HG02884 (cell line): ENCODE measurements around the gene MYO7A.
"Not testable (repeated sequence)": the region's sequence is repeated elsewhere in the genome, so short reads cannot be mapped to it uniquely, and the experiment has no call there.

Experiments used
- ATAC-seq: cut with Tn5 transposase; IDR thresholded peaks from one replicate; pipeline ENCODE4 v1.9.1; 2021; ENCODE audit warnings: mild to moderate bottlenecking, moderate library complexity; ENCODE audit not compliant: unreplicated experiment

MYO7A gene

DNA sequence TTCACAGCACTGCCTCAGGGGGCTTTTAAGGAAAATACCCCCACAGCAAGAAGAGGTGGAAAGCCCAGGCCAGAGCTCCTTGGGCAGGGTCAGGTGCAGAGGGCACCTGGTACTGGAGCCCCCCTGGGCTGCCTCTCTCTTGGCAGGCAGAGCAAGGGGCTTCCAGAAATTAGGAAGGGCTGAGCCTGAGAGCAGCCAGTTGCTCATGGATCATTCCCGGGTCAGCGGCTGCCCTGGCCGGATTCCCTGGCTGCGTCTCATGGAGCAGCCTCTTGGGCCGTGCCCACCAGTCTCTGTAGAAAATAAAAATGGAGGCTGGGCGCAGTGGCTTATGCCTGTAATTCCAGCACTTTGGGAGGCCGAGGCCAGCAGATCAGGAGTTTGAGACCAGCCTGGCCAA lies 35.7 kb upstream of the MYO7A start:
- ATAC-seq, result no peak

GRCh38 chr11:77093056-77093891 lies 34.8 kb upstream of the MYO7A start:
- ATAC-seq, result no peak

DNA sequence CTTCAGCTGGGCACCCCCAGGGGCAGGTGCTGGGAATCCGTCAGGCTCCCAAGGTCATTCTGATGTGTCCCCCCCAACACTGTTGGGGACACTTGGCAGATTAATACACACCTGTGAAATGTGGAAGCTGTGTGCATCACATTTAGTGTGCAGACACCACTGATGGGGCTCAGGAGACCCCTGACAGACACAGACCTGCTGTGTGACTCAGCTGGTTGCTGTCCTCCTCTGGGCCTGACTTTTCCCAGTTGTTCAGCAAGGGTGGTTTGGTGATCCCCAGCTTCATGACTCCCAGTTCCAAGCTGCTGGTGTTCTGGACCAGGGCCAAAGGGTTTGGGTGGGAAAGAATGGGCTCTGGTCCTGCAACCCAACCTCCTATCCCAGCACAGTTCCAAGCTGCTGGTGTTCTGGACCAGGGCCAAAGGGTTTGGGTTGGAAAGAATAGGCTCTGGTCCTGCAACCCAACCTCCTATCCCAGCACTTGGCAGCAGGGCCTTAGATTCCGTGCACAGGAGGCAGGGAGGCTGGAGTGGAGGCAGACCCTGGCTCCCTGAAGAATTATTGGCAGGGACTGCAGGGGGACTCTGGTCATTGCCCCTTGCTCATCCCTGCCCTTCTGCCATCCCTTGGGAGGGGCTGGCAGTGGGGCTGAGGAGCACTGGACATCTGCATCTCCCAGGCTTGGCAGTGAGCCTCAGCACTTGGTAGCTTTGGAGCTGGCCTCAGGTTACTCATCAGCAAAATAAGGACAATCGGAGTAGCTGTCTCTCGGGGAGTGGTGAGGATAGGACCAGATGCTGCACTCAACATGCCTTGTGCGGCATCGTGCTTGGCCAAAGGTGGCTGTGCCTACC lies 33.8 kb upstream of the MYO7A start:
- no peak for ATAC-seq

DNA sequence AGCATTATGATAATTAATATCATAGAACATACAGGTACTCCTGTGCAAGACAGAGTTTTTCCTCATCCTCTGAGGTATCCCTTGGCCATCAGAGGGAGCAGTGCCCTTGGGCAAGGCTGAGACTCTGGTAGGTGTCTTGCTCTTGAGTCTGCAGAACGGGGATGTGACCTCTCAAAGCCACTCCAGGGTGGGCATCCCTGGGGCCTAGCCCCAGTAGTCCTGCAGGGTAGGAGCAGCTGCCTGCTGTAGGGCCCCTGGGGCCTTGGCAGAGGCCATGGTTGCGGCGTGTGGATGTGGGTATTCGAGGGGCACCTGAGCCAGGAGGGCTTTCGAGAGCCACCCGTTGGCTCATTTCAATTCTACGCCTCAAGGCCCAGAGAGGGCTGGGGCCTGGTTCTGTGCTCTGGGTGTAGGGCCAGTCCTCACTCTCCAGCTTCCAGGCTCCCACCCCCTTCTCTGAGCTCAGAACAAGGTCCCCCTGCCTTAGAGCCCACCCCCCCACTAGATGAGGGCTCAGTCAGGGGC lies 33.1 kb upstream of the MYO7A start:
- no peak for ATAC-seq

DNA sequence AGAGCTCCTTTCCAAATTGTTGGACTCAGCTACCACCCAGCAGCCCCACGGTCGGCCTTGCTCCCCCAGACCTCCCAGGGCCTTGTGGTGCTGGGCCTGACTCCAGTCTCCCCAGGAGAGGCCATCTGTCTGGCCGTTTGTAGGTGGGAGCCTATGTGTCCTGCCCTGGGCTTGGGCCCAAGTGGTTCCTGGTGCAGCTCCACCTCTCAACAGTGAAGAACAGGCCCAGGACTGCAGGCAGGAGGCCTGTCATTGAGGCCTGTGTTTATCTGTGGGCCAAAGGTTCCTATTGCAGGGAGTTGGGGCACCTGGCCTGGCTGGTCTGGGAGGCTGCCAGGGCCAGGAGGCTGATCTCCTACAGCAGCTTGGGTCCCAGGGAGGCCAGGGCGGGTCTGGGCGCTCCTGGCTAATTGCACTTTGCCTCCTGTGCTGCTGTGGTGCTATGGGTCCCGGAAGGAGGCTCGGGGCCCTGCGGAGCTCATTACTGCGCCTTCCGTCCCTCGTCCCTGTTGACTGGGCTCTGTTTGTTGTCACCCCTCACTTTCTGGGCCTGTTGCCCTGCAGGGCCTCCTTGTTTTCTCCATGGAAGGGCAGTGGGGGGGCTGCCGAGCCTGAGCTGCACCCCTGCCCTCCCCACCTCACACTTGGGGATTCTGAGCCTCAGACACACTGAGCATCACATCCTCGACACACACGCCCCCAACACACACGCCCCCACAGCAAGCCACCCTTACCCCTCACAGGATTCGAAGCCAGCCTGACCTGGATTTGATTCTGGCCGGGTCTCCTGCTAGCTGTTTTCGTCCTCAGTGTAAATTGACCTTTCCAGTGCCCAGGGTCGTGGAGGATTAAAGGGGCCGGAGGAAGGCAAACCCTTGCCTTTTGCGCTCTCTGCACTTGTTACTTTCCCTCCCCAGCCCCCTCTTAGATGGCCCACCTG lies 32.2 kb upstream of the MYO7A start:
- no peak for ATAC-seq

DNA sequence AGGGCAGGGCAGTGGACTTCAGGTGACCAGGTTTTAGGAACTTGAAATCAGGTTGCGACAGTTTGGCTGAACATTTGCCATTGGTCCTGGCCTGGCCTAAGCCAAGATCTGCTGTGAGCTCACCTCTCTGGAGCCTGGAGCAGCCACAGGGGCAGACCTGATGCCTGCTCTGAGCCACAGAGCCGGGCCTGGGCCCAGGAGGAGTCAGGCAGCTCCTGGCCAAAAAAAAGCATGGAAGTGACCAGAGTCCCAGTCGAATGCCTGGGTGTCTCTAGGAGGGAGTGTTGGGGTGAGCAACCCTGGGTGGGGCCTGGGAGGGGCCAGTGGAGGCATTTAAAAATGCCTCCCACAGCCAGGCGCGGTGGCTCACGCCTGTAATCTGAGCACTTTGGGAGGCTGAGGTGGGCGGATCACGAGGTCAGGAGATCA lies 31.4 kb upstream of the MYO7A start:
- ATAC-seq, result no peak

- not testable (repeated sequence) for ATAC-seq
Measured at GRCh38 chr11:77097180-77097579, 30.9 kb upstream of the MYO7A start.

- no peak for ATAC-seq
Measured at GRCh38 chr11:77100166-77101042, 27.6 kb upstream of the MYO7A start.

DNA sequence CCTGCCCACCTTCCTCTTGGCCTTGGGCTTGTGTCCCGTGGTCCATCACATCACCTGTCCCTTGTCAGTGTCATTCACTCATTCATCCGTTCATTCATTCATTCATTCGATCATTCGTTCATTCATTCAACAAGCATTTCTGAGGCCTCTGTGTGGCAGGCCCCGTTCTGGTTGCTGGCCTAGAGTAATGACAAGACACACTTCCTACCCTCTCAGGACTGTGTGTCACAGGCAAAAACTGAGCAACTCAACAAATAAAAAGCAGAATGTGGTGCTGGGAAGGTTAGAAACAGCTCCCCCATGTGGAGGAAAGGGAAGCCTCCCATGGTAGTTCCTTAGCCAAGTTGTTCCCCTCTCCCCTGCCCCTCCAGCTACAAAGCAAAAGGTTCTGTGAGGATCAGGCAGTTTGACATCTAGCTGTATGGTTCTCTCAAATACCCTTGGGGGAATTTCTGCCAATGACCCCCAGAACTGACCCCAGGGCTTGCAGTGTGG lies 27.0 kb upstream of the MYO7A start:
- no peak for ATAC-seq

DNA sequence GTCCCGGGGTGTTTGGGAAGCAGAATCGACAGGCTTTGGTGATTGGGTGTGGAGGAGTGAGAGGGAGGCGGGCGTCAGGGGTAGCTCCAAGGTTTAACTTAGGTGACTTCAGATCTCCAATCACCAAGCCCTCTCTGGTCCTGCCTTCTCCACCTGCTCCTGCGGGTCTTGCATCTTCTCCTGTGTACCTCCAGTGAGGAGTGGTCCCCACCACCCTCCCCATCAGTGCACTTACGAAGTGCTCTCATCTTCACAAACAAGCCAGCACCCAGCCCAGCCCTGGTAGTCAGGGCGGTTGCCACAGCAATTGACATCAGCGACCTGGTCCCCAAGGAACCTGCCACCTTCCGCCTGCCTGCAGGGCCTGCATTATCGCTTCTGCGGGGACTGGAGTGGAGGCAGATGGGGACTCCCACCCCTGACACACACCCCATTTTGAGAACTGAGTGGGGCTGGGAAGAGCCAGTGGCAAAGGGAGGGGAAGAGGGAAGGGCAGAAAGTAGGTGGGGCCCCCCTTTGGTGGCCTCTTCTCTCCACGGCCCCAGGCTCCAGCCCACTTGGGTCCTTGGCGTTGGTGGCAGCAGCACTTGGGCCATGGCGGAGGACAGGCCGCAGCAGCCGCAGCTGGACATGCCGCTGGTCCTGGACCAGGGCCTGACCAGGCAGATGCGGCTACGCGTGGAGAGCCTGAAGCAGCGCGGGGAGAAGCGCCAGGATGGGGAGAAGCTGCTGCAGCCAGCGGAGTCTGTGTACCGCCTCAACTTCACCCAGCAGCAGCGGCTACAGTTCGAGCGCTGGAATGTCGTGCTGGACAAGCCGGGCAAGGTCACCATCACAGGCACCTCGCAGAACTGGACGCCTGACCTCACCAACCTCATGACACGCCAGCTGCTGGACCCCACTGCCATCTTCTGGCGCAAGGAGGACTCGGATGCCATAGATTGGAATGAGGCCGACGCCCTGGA lies 25.5 kb upstream of the MYO7A start, which contains the start of gene OMP:
TSS of gene OMP (plus strand) at position 595 of the 965 bp plus-strand sequence. CDS start at position 595, 0 bp downstream.
- no peak for ATAC-seq

DNA sequence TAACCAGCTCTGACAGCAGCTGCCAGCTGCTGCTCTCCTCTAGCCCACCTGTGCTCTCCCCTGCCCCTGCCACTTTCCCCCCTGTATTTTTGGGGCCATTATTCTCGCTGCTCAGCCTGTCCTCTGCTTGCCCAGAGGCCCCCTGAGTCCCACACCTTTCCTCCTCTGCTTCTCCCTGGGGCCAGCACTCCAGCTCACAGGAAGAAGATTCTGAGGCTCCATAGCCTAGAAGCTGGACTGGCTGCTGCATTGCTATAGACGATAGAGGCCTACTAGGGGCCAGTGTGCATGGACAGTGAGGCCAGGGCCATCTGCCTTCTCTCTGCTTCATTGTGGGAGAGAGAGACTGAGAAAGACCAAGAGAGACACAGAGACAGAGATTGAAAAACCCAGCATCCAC lies 24.7 kb upstream of the MYO7A start:
- no peak for ATAC-seq

- no peak for ATAC-seq
Measured at GRCh38 chr11:77104727-77105126, 23.3 kb upstream of the MYO7A start.

- ATAC-seq, result no peak
Measured at GRCh38 chr11:77106321-77106720, 21.7 kb upstream of the MYO7A start.

DNA sequence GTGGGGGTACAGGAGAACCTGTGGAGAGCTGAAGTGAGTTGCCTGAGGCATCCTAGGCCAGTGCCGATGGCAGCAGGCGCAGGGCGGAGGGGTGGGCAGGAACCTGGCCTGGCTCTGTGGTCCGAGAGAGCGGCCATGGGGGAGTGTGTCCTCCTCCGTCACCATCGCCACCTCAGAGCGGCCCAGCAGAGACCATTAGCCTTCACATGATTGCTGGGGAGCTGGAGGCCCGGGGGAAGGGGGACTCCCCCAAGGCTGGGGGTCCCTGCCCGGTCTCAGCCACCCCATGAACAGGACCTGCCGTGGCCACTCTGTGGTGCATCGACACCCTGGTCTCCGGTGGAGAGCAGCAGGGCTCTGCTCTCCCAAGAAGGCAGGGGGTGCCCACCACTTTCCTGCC lies 21.3 kb upstream of the MYO7A start:
- ATAC-seq, result no peak

- no peak for ATAC-seq
Measured at GRCh38 chr11:77107950-77108349, 20.1 kb upstream of the MYO7A start.

DNA sequence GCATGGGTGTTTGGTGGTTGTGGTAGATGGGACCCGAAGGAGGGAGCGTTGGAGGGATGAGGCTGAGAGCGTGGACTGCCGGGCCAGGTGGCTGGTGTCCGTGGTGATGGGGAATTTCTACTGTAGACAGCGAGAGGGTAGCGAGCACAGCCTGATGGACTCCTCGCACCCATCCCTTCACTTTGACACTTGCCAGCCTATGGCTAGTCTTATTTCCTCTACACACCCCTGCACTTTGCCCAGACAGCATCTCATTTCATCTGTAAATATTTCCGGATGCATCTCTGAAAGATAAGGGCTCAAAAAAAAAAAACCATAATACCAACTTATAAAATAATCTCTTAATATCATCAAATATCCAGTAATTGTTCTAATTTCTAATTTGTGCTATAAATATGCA lies 19.6 kb upstream of the MYO7A start:
- no peak for ATAC-seq

GRCh38 chr11:77109236-77110019 lies 18.6 kb upstream of the MYO7A start:
- no peak for ATAC-seq
